Limb (tissue), 2 donors: Measurements from ENCODE around the gene FMN1.

ENCODE experiments used
- DNase-seq, 2 donors: peaks; one replicate each; pipeline ENCODE4 v3.0.0-alpha.2; 2016; ENCODE audit errors: extremely low spot score in 2 of 2

Gene FMN1, protein sequence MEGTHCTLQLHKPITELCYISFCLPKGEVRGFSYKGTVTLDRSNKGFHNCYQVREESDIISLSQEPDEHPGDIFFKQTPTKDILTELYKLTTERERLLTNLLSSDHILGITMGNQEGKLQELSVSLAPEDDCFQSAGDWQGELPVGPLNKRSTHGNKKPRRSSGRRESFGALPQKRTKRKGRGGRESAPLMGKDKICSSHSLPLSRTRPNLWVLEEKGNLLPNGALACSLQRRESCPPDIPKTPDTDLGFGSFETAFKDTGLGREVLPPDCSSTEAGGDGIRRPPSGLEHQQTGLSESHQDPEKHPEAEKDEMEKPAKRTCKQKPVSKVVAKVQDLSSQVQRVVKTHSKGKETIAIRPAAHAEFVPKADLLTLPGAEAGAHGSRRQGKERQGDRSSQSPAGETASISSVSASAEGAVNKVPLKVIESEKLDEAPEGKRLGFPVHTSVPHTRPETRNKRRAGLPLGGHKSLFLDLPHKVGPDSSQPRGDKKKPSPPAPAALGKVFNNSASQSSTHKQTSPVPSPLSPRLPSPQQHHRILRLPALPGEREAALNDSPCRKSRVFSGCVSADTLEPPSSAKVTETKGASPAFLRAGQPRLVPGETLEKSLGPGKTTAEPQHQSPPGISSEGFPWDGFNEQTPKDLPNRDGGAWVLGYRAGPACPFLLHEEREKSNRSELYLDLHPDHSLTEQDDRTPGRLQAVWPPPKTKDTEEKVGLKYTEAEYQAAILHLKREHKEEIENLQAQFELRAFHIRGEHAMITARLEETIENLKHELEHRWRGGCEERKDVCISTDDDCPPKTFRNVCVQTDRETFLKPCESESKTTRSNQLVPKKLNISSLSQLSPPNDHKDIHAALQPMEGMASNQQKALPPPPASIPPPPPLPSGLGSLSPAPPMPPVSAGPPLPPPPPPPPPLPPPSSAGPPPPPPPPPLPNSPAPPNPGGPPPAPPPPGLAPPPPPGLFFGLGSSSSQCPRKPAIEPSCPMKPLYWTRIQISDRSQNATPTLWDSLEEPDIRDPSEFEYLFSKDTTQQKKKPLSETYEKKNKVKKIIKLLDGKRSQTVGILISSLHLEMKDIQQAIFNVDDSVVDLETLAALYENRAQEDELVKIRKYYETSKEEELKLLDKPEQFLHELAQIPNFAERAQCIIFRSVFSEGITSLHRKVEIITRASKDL (N-terminal part only)

GRCh38 chr15:33194704-33195670, at the start of gene FMN1:
Gene FMN1, minus strand, starts transcription at chr15:33194714. Its CDS starts 39,800 bp downstream, at chr15:33154914.
- peak; percentile 89 to 96 for DNase-seq

GRCh38 chr15:33243869-33244268, 49.4 kb upstream of the FMN1 start:
- no peak for DNase-seq

GRCh38 chr15:33243393-33243792, 48.9 kb upstream of the FMN1 start:
- no peak for DNase-seq

- no peak for DNase-seq
These were observed 48.2 kb upstream of the FMN1 start for GRCh38 chr15:33242669-33243191.

DNA sequence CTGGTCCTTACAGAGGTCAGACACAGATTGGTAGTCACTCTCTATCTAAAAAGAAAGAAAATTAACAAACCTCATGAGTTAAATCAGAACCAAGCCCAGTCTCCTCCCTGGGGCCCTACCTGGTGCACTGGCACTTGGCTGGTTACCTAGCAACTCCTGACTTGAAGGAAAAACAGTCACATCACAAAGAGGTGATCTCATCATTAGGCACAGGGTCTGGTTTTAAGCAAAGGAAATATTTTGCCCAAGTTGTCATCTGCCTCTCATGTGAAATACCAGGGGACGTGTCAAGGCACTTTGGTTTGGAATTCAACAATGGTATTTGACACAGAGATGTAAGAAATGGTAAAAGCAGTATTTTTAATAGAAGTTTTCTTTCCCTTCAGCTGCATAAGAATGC, 47.7 kb upstream of the FMN1 start:
- no peak for DNase-seq

- no peak for DNase-seq
These were observed 42.5 kb upstream of the FMN1 start for GRCh38 chr15:33236841-33237509.

GRCh38 chr15:33234020-33234461, 39.5 kb upstream of the FMN1 start:
- no peak for DNase-seq

DNA sequence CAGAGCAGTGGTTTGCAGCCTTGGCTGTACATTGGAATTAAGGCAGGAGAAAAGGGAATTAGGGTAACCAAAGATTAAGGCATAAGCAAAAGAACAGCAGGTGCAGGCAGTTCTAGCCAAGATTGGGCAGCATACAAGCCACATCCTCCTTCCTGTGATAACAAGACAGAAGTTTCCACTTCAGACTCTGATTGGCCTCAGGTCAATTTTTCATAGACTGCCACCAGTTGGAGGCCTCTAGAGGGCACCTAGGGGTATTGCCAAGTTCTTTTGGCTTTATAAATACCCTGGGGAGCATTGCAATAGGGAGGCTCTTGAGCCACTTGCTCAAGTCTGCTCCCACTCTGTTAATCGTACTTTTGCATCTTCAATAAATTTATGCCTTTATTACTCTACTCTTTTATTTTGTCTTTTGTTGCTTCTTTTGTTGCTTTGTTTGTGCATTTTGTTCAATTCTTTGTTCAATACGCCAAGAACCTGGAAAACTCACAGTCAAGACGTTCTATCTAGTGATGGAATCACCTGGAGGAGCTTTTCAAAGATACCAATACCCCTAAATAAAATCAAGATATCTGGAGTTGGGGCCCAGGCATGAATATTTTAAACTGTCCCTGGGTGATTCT, 32.2 kb upstream of the FMN1 start:
- no peak for DNase-seq

GRCh38 chr15:33218071-33218491, 23.6 kb upstream of the FMN1 start:
- DNase-seq, result no peak

- DNase-seq, result no peak
These were observed 21.7 kb upstream of the FMN1 start for GRCh38 chr15:33215941-33216872.

DNA sequence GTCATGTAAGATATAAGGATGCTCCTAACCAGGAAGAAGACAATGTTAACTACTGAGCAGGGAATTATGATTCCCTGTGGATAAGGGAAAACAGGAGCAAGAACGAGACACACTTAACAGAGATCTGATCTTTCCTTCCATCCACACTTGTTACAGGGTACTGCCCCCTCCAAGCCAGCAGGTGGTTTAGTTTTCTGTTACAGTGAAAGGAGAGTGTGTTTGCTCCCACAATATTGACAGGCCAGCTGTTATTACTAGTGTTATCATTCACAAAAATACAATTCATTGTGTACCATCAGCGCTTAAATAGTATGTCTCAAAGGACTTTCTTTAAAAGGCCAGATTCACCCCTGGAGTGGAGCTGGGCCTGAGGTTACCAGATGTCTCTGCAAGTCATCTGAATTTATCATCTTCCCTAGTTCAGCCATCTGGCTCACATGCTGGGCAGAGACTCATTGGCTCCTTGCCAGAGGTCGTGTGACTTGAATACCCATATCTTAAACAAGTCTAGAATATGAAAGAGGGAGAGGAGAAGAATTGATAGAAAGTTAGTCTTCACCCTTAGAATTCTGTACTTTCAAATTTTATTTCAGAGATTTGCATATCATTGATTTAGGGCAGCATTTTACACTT, 16.8 kb upstream of the FMN1 start:
- peak in 1 of 2 donors; percentile 41 for DNase-seq

- DNase-seq, result no peak
These were observed 15.3 kb upstream of the FMN1 start for GRCh38 chr15:33209575-33210481.

DNA sequence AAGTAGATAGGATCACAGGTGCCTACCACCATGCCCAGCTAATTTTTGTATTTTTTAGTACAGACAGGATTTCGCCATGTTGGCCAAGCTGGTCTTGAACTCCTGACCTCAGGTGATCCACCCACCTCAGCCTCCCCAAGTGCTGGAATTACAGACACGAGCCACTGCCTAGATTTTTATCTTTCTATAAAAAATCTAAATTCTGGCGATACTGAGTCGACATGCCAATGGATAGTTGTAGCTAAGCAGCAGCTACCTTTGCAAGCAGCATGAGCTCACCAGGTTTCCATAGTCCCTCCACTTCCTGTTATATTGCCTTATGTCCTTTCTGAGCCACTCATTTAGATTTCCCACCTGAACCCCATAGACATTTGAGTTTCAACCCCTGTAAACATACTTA, 13.1 kb upstream of the FMN1 start:
- DNase-seq, result no peak

DNA sequence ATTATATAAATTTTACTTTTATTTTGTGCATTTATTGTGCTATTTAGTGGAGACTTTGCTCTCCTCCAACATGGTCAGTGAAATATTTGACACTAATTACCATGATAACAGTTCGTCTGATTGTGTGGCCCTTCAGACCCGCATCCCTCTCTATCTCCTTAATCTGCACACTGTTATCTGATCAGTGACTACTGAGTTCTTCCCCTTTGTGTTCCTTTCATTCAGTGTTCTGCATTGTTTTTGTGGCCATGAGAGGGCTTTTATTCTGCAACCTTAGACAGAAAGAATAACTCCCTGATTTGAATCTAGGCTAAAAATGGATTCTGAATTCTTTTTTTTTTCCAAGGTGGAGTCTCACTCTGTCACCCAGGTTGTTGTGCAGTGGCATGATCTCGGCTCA, 11.9 kb upstream of the FMN1 start:
- no peak for DNase-seq

GRCh38 chr15:33204926-33205325, 10.4 kb upstream of the FMN1 start:
- DNase-seq, result no peak

DNA sequence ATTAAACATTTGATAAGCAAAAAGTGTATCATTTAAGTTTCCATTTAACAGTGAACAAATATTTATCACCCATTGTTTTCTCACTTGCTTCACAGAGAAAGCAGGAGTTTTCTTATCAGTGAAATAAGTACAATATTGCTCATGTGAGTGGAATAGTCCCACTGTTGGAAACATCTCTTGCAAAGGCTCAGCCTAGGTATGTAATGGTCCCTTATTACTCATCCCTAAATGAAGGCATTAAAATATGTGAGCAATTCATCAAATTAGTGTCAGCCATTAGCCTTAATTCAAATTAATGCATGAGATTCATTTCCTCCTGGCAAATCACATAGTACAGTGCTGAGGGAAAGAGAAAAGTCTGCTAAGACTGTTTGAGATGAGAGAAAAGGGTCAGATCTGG, 9.6 kb upstream of the FMN1 start:
- DNase-seq, result no peak
